T47D (cell line): Measurements from ENCODE around the gene COL12A1.
"Not testable (repeated sequence)": the region's sequence is repeated elsewhere in the genome, so short reads cannot be mapped to it uniquely, and the experiment has no call there.

Experiments
- DNase-seq, 2 experiments: peaks; one replicate each; pipeline versions ENCODE4 v3.0.0 to v3.0.0-alpha.2; 2011 to 2012; ENCODE audit warnings: low read depth in 1 of 2, low spot score in 1 of 2
- JUND ChIP-seq: IDR thresholded peaks from 2 replicates; pipeline ENCODE4 v1.6.1; 2012; ENCODE audit warnings: low read depth
- in situ Hi-C: cut with HindIII; loops from 2 replicates; pipeline ENCODE4 v1.10.0; 2016; ENCODE audit warnings: low sequenced_read_pairs, low pct_unique_long_range_greater_than_20kb

Gene COL12A1

GRCh38 chr6:75196081-75196687 lies 9.7 kb downstream of the COL12A1 start:
- no peak for DNase-seq
- no peak for TF ChIP-seq JUND
- in situ Hi-C loops = no loop called here

- DNase-seq = no peak
- in situ Hi-C loops = no loop called here
- TF ChIP-seq JUND = no peak
Observed at GRCh38 chr6:75188221-75188925, 17.5 kb downstream of the COL12A1 start.

GRCh38 chr6:75186581-75186980 lies 19.3 kb downstream of the COL12A1 start:
- in situ Hi-C loops, DNase-seq: not testable (repeated sequence)

- DNase-seq = no peak
- no peak for TF ChIP-seq JUND
- in situ Hi-C loops = no loop called here
Observed at GRCh38 chr6:75183099-75183541, 22.7 kb downstream of the COL12A1 start.

GRCh38 chr6:75180864-75181263 lies 25.0 kb downstream of the COL12A1 start:
- in situ Hi-C loops = no loop called here
- DNase-seq = no peak
- TF ChIP-seq JUND = no peak

- TF ChIP-seq JUND = no peak
- in situ Hi-C loops = no loop called here
- DNase-seq = no peak
Observed at GRCh38 chr6:75178757-75179156, 27.1 kb downstream of the COL12A1 start.

- in situ Hi-C loops = no loop called here
- no peak for TF ChIP-seq JUND
Observed at GRCh38 chr6:75176076-75176582, 29.7 kb downstream of the COL12A1 start.

GRCh38 chr6:75171986-75172385 lies 33.9 kb downstream of the COL12A1 start:
- TF ChIP-seq JUND = no peak
- no peak for DNase-seq
- in situ Hi-C loops = no loop called here

More at GRCh38 chr6:75176076-75176582, 29.7 kb downstream of the COL12A1 start:
- DNase-seq = no peak

GRCh38 chr6:75171567-75171966 lies 34.3 kb downstream of the COL12A1 start:
- no peak for TF ChIP-seq JUND
- no peak for DNase-seq
- in situ Hi-C loops = no loop called here

- no peak for DNase-seq
- no peak for TF ChIP-seq JUND
- in situ Hi-C loops = no loop called here
Observed at GRCh38 chr6:75170691-75171560, 34.9 kb downstream of the COL12A1 start.

GRCh38 chr6:75169689-75170586 lies 35.9 kb downstream of the COL12A1 start:
- in situ Hi-C loops = no loop called here
- DNase-seq = no peak
- no peak for TF ChIP-seq JUND

- no peak for DNase-seq
- in situ Hi-C loops = no loop called here
- TF ChIP-seq JUND = no peak
Observed at GRCh38 chr6:75167851-75168250, 38.0 kb downstream of the COL12A1 start.
